GM21528 (cell line): Measurements from ENCODE around the gene MARS1.
"Not testable (repeated sequence)": the region's sequence is repeated elsewhere in the genome, so short reads cannot be mapped to it uniquely, and the experiment has no call there.

ENCODE experiments used
- ATAC-seq: cut with Tn5 transposase; IDR thresholded peaks from one replicate; pipeline ENCODE4 v1.9.1; 2021; ENCODE audit warnings: mild to moderate bottlenecking, moderate library complexity; ENCODE audit not compliant: unreplicated experiment, low FRiP score

MARS1 gene

DNA sequence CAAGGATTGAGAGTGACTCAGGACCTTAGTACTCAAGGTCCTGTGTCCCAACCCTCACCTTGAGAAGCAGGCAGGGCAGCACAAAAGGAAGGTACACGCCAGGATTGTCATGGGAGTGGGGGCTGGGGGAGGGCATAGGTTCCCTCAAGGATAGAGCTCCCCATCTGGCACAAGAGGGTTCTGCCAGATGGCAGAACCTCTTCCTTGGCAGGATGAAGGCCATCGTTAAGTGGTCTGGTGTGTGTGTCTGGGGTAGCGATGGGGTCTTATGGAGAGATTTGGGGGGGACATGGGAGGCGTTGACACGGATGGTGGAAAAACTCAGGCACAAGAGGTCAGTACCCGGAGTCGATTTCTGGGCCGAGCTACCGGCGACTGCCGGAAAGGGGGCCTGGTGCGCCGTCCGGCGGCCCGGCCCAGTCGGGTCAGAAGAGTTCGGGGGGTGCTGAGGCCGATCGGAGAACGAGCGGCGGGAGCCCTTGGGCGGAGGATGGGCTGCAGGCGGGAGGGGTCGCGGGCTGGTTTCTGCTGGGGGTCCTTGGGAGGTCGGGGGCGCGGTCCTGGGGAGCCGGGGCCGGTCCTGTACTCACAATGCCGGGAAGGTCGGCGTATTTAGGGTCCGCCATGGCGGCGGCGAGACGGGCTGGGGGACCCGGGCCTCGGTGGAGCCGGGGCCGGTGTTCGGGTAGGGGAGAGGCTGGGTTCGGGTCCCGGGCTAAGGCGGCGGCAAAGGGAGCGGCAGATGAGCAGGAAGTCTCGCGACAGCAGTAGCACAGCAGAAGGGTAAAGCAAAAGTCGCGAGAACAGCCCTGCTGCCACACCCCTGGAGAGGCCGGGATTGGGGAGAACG is 58.8 kb downstream of the MARS1 start, which contains the start of gene DCTN2:
Gene DCTN2 (minus strand): TSS at position 755 of the 850 bp plus-strand sequence. CDS start 129 bp downstream, at position 626.
- ATAC-seq = peak; percentile 98

DNA sequence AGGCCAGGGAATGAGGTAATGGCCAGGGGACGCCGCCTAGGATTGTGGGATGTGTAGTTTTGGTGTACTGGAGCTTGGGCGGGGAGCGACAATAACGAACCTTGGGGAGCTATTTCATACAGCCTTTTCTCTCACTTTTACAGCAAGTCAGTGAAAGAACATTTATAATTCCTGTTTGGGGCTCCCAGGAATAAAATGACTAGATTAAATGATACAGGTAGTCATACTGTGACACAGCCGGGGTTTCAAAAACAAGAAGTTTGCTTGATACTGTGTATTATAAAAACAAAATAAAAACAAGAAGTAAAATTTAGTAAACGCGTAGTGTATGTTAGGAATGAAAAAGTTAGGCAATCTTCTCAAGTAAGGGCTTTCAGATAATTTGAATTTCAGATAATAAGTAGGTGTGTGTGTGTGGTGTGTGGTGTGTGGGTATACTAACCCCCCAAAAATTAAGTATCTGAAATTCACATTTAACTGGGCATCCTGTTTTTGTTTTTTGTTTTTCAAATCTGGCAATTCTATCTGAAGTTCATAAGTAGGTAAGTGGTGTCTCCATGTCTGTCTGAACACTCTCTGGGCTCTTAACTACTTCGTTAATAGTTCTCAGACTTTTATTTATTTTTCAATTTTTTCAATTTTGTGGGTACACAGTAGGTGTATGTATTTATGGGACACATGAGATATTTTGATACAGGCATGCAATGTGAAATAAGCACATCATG is 59.6 kb downstream of the MARS1 start:
- no peak for ATAC-seq

DNA sequence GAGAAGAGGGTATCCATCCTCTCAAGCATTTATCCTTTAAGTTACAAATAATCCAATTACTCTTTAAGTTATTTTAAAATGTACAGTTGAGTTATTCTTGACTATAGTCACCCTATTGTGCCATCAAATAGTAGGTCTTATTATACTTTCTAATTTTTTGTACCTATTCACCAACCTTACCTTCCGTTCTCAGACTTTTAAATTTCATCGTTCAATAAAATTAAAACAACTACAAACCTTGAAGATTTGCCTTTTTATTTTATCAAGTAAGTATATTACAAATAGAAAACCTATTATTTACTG is 60.1 kb downstream of the MARS1 start:
- no peak for ATAC-seq

DNA sequence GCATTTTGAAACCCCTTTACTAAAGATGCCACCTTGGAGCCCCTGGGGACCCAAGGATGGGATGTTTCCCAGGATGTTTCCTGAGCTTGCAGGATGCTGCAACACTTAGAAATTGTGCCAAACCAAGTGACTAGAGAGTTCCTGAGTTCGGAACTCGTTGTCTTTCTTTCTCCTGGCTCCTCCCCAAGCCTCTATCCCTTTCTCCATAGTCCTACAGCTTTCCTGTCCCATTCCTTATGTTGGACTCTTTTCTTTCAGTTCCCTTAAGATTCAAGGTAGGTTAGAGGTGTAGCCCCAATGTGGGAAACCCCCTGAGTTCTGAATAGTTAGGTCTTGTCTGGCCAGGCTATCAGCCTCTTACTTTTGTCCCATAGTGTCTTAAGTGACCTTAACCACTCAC is 60.6 kb downstream of the MARS1 start:
- ATAC-seq = no peak

DNA sequence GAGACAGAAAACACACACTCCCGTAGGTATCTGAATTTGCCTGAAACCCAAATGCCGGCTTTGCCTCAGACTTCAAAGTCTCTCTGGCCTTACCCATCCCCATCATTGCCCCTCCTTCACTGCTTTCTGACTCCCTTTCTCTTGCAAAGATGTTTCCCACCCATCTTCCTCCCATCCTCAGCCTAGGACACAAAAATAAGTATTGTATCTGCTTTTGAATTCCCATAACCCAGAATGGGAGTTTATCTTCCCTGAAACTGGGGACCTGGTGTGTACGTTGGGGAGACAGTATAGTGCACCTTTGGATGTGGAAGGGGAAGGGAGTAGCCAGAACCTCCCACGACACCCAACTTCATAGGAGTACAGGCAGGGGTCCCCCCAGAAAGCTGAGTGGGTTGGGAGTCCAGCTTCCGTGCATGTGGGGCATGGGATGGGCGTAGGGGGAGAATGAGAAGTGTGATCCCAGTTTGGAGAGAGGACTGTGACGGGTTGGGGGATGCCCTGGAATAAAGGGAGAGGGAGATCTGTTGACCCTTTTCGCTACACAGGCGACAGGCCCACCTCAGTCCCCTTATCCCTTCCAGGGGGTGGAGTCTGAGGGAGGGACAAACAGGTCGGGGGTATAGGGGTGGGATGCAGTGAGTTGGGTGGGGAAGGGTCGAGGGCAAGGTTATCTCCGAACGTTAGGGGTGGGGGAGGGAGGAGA is 61.5 kb downstream of the MARS1 start:
- no peak for ATAC-seq

DNA sequence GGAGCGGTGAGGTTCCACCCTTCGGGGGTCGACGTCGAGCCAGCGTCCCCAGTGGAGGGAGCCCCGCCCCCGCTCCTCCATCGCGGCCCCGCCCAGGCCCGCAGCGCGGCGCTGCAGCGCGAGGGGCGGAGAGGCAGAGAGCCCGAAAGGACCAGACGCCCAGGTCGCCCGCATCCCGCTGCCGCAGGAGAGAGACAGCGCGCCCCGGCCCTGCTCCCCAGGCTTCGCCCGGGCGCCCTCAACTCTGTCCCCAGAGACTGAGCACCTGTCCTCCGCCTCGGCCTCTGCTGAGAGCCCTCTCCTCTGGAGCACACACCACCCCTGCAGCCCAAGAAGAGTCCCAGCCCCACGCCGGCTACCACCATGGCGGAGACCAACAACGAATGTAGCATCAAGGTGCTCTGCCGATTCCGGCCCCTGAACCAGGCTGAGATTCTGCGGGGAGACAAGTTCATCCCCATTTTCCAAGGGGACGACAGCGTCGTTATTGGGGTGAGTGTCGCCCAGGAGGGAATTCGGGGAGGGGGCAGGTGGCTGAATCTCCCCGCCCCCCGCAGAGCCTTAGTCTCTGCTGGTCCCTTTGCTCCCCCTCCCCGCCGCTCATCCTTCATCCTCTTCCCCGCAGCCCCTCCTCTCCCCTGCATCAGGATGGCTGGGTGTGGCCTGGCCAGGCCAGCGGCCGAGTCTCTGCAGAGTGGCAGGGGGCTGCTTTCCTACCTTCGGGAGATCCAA is 62.2 kb downstream of the MARS1 start, which contains the start of gene KIF5A:
Gene KIF5A (plus strand): TSS at position 136 of the 732 bp plus-strand sequence. CDS start 228 bp downstream, at position 364.
- ATAC-seq = no peak

DNA sequence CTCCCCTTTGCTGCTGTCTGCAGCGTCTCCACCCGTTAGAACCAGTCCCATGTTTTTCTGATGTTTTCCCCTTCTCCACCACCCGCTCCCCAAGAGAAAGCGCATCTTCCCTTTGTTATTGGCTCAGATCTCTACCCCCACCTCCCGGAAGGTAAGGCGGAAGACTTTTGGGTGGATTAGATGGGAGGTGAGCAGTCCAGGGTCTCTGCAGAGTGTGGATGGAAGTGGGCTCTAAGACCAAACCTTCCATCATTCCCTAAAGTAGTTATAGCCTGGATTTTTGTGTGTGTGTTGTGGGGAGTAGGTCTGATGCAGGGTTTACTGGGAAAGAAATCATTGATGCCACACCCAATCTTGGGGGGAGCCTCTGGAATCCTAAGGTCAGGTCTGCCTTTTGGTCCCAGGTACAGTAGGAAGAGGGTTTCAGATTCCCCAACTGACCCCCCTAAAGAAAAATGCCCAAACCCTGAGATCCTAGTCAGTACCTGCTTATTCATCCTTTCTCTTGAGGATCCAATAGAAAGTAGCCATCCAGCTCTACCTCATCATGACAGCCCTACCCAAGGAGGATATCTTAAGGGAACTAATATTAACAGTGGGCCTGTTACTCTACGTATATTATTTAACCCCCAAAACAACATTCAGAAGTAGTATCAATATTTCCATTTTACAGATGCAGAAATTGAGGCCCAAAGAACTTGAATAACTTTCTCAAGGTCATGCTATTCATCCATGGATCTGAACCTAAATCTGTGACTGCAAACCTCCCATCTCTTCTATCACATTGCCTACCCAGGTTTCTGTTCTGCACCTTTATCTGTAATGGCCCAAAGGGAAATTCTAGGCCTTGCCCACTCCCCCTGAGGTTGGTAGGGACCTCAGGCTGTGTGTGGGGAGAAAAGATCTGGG is 63.0 kb downstream of the MARS1 start:
- no peak for ATAC-seq

DNA sequence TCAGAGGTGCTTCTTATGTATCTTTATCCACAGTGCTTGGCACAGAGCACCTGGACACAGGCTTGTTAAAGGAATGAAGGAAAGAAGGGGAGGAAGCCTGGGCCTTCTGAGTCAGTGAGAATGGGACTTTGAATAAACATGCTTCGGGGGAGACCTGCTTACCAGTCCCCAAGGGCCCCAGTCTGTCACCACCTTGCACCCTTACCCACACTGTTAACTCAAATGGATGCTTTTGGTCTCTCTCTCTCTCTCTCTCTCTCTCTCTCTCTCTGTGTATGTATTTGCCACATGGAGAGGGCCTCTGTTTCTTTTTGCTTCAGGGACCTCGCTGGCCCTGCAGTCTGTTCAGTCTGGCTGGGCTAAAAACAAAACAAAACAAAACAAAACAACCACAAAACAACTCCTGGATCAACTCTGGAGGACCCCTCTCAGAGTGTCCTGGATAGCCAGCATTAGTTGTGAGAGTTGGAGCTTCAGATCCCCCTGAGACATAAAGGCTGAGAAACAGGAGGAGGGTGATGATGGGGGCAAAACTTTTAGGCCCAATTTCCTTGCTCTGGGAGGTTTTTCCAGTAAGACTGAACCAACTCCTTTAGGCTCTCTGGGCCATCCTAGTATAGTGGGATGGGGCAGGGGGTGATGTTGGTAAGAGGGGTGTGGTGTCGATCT is 63.9 kb downstream of the MARS1 start:
- ATAC-seq = no peak

DNA sequence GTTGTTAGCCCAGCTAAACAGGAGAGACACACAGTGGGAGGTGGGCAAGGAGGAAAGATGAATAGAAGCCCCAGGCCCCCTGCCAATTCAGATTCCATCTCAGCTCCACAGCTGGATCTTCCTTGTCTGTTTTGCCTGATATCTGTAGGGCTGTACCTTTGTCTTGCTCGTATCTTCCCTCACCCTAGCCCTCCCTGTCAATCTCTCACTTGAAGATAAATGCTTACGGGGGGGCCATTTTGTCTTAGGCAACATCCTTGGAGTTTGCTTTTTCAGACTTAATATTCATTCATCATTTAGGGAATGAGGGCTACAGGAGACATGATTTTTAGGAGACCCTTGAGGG is 64.4 kb downstream of the MARS1 start:
- ATAC-seq = no peak

DNA sequence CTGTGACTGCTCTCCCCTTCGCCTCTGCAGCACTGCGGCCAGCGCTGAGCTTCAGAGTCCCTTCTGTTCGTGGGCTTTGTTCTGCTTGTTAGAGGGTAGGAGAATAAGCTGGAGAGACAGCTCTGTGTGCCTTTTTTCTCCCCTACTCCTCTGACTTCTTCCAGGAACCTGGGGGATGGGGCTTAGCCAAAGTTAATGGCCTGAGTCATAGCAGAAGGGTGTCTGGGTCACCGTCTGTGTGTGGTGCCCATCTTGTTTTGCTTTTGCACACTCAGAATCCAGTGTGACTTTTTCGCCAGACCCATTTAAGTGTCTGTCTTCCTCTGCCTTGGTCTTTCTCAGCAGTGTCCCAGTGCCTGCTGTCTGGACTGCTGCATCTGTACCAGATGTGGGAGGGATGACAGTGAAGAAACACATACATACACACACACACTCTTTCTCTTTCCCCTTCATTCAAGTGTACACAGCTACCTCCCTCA is 65.0 kb downstream of the MARS1 start:
- no peak for ATAC-seq

DNA sequence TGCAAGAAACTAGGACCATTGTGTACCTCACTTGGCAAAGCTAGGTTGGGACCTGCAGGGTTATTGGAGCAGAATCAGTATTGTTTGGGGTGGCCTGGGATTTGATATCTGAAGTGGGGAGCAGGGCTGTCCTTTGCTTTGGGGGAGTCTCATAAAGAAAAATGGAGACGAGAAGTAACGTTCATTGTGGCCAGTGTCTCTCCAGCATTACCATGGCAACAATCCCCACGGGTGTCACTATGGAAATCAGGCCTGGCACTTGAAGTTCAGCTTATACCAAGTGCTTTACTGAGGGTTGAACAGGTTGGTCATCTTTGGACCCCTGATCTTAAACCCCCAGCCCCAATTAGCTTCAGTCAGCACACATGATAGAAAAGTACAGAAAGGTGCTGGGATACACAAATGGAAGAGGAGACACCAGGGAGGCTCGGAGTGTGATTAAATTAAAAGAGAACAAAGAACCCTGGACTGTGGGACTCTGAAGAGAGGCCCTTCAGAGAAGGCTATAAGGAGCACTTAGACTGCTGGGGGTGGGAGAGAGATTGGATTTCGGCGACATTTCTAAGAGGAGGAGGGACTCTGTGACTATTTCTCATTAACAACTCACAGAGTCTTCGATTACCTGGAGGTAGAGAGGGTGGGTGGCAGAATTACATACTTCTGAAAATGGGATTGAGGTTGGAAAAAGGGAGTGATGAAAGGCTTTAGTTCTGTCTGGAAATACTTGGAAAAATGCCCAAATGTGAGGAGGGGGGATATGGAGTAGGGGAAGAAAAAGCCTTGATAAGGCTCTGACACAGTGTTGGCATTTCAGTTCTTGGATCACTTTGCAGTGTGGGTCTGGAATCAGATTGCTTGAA is 65.7 kb downstream of the MARS1 start:
- ATAC-seq = no peak

DNA sequence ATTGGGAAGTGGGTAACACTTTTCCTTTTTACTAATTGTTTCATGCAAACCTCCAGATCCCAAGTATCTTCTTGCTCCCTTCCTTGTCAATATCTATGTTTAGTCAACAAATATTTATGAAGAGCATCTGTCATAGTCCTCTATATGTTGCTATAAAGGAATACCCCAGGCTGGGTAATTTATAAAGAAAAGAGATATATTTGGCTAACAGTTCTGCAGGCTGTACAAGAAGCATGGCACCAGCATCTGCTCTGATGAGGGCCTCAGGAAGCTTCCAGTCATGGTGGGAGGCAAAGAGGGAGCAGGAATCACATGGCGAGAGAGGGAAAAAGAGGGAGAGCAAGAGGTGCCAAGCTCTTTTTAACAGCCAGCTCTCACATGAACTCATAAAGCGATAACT is 66.6 kb downstream of the MARS1 start:
- no peak for ATAC-seq

DNA sequence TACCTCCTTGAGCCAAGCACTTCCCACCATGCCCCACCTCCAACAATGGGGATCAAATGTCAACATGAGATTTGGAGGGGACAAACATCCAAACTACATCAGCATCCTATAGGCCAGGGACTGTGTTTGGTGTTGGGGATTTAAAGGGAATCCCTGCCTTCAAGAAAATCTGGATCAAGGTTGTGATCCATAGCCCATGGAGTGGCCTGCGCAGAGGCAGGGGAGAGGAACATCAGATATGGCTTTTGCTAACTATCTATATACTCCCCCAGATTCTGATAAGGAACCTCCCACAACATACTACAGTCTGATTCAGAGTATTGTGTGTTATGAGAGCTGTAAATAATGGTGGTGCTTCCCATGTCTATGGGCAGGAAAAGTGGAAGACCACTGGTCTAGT is 67.0 kb downstream of the MARS1 start:
- ATAC-seq = no peak

DNA sequence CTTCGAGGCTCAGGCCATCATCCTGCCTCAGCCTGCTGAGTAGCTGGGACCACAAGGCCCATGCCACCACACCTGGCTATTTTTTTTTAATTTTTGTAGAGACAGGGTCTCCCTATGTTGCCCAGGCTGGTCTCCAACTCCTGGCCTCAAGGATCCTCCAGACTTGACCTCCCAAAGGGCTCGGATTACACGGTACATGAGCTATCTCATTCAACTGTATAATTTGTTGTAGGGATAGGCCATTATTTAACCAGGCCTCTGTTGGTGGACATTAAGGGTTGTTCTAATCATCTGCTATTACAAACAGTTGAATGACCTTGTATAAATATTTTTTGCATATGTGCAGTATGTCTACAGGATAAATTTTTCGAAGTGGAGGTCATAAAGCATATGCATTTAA is 71.0 kb downstream of the MARS1 start:
- no peak for ATAC-seq

DNA sequence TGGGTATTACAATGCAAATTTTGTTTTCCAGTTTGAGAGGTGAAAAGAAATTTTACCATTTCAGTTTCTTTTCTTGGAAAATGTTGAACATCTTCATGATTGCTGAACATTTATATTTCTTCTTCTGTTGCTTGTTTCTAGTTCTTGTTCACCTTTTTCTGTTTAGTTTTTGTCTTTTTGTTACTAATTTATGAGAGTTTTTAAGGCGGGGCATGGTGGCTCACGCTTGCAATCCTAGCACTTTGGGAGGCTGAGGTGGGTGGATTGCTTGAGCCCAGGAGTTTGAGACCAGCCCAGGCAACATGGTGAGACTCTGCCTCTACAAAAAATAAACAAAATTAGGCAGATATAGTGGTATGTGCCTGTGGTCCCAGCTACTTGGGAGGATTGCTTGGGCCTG is 72.6 kb downstream of the MARS1 start:
- ATAC-seq = no peak

DNA sequence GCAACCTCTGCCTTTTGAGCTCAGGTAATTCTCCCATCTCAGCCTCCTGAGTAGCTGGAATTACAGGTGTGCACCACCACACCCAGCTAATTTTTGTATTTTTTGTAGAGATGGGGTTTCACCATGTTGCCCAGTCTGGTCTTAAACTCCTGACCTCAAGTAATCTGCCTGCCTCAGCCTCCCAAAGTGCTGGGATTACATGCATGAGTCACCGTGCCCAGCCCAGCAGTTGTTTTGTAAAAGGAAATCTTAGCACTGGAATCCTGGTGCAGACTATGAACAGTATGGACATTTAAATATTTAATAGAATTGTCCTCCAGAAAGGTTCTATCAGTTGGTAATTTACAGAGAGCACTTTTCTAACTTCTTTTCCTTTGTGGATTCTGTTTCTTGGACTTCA is 73.2 kb downstream of the MARS1 start:
- ATAC-seq = not testable (repeated sequence)

DNA sequence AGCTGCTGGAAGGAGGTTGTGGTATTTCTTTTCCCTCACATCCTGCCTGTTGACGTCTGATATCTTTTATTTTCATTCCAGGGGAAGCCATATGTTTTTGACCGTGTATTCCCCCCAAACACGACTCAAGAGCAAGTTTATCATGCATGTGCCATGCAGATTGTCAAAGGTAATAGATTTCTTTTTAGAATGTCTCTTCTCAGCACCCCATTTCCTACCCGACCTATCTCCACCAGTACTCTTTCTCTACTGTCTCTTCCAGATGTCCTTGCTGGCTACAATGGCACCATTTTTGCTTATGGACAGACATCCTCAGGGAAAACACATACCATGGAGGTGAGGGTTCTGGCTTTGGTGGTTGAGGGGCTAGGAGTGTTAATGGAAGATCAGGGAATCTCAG is 75.5 kb downstream of the MARS1 start:
- no peak for ATAC-seq

DNA sequence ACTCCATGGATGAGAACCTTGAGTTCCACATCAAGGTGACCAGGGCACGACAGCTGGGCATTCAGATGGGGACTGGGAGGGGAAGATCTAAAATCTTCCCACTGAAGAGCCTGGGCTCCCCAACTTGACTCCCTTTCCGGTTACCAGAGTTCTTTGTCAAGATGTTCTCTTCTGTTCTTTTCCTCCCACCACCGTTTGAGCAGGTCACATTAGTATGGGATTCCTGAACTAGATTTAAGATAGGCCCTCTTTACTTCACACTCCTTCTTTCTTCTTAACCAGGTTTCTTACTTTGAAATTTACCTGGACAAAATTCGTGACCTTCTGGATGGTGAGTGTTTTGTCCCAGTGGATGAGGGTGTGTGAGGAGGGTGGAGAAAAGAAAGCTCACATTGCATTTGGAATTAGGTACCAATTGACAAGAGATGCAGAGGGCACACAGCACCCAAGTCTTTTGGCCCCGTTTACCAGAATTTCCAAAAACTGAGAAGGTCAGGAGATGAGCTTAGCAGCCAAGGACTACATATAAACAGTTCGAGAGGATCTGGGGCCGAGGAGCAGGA is 76.4 kb downstream of the MARS1 start:
- ATAC-seq = no peak
